Endothelial cell (in vitro differentiated cells): ENCODE results near the gene CCDC141. TPM values are rescaled to one million over a fixed set of nuclear protein-coding genes. Genes with fewer than 3 reads are reported as not detected.

Source experiments
- DNase-seq: peaks from one replicate; pipeline ENCODE4 v3.0.0; 2021; ENCODE audit warnings: low spot score
- H3K27ac Mint-ChIP-seq: one replicate; pipeline ENCODE4 v1.8.0; 2021; ENCODE audit warnings: mixed read lengths, inconsistent platforms; ENCODE audit not compliant: unreplicated experiment
- H3K27me3 Mint-ChIP-seq: one replicate; pipeline ENCODE4 v1.8.0; 2021; ENCODE audit warnings: mild to moderate bottlenecking, moderate library complexity, mixed read lengths, inconsistent platforms; ENCODE audit not compliant: unreplicated experiment
- H3K36me3 Mint-ChIP-seq: one replicate; pipeline ENCODE4 v1.8.0; 2021; ENCODE audit warnings: mild to moderate bottlenecking, low read depth, mixed read lengths, inconsistent platforms; ENCODE audit not compliant: unreplicated experiment
- H3K4me1 Mint-ChIP-seq: one replicate; pipeline ENCODE4 v1.8.0; 2021; ENCODE audit warnings: mild to moderate bottlenecking, mixed read lengths, inconsistent platforms; ENCODE audit not compliant: unreplicated experiment
- H3K4me3 Mint-ChIP-seq: one replicate; pipeline ENCODE4 v1.8.0; 2021; ENCODE audit warnings: mild to moderate bottlenecking, mixed read lengths, inconsistent platforms; ENCODE audit not compliant: unreplicated experiment
- H3K9me3 Mint-ChIP-seq: one replicate; pipeline ENCODE4 v1.8.0; 2021; ENCODE audit warnings: mixed read lengths, inconsistent platforms; ENCODE audit not compliant: unreplicated experiment
- total RNA-seq: library from RNA; stranded (reverse); fragmentation: NEBNext Ultra II Directional; extraction: Animal tissue kit (Norgen Biotek cat#: 25700); gene quantifications from one replicate; pipeline ENCODE4 v1.2.1, GENCODE V29; 2021; ENCODE audit not compliant: unreplicated experiment
- TF ChIP-seq, protein P1 (sequence below): fragments of 200-600 bp; sonication (generic); IDR thresholded peaks from one replicate; pipeline ENCODE4 v1.5.0; 2021; ENCODE audit warnings: antibody characterized with exemption; ENCODE audit not compliant: unreplicated experiment

Gene CCDC141
- total RNA-seq, 1 donor from 2014 or later = 0.67 TPM

DNA sequence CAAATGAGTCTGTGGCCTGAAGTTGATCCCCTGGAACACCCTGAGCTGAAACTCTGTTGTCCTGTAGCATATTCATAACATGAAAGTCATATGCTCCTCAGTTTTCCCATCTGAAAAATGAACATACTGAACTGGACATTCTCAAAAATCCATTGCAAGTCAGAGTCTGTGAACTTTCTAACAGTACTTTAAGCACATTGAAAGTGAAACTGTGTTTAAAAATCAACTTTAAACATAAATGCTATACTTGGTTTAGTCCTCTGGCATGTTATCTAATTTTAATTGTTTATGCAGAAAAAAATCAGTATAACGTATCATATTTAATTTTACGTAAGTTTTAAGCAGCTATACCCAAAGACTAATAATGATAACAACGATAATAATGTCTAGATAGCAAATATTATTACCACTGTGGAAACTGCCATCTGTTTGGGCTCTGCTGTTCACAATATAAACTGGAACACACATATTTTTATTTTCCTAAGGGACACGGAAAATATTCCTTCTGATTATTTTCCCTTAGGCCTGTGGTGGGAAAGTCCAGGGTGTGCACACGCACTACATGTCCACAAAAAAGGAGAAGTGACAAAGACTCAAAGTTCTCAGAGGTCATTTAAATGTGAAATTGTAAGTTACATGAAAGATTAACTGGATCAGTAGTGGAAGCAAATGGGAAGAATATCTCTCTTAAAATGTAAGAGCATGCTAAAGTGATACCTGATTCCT, 186.6 kb downstream of the CCDC141 start:
- H3K27me3 Mint-ChIP-seq = no peaks in the 10 kb centered on the region
- no peaks in the 10 kb centered on the region for H3K9me3 Mint-ChIP-seq
- no peak overlapping the region for H3K27ac Mint-ChIP-seq
- TF ChIP-seq, protein P1, sequence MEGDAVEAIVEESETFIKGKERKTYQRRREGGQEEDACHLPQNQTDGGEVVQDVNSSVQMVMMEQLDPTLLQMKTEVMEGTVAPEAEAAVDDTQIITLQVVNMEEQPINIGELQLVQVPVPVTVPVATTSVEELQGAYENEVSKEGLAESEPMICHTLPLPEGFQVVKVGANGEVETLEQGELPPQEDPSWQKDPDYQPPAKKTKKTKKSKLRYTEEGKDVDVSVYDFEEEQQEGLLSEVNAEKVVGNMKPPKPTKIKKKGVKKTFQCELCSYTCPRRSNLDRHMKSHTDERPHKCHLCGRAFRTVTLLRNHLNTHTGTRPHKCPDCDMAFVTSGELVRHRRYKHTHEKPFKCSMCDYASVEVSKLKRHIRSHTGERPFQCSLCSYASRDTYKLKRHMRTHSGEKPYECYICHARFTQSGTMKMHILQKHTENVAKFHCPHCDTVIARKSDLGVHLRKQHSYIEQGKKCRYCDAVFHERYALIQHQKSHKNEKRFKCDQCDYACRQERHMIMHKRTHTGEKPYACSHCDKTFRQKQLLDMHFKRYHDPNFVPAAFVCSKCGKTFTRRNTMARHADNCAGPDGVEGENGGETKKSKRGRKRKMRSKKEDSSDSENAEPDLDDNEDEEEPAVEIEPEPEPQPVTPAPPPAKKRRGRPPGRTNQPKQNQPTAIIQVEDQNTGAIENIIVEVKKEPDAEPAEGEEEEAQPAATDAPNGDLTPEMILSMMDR = no peak
- H3K36me3 Mint-ChIP-seq = no peaks in the 10 kb centered on the region
- peaks cover 6% of the 10 kb centered on the region for H3K4me1 Mint-ChIP-seq
- H3K4me3 Mint-ChIP-seq = no peak overlapping the region
- DNase-seq = no peak

DNA sequence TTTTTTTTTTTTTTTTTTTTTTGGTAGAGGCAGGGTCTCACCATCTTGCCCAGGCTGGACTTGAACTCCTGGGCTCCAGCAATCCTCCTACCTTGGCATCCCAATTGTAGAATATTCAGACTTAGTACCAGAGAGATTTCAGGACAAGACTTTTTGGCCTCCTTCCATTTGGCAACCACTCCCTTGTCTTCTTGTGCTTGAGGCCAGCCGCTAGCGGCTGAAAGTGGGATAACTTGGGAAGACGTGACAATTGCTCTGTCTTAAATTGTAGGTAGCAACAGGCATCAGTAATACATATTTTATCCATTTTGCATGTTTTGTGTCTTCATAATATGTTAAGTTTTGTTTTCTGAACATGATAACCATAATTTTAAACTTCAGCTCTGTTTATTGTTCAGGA, 189.4 kb downstream of the CCDC141 start:
- no peak for DNase-seq
- Mint-ChIP-seq H3K4me1 (peaks cover 6% of the 10 kb centered on the region), H3K9me3 (no peaks in the 10 kb centered on the region), H3K36me3 (no peaks in the 10 kb centered on the region), H3K27me3 (no peaks in the 10 kb centered on the region), H3K4me3 (no peak overlapping the region), H3K27ac (no peak overlapping the region)
- TF ChIP-seq, protein P1 = no peak

DNA sequence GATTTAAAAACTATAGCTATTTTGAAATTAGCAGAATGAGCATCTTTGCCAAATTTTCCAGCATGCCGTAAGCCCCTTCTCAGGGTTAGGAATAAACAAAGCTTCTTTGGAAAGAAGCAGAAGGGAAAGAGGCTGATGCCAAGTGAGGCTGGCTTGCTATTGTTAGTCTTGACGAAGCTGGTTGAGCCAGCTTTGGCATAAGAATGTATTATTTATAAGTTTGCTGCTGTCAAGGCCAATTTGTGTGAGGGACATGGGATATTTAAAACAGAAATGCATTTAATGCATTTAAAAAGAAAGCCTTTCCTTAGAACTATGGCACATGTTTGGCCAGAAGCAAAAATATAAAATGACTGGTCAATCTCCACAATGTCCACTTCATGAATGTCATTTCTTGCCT, 190.2 kb downstream of the CCDC141 start:
- Mint-ChIP-seq H3K36me3 (no peaks in the 10 kb centered on the region), H3K27me3 (no peaks in the 10 kb centered on the region), H3K9me3 (no peaks in the 10 kb centered on the region), H3K4me1 (peaks cover 6% of the 10 kb centered on the region), H3K4me3 (no peak overlapping the region), H3K27ac (no peak overlapping the region)
- TF ChIP-seq, protein P1 = no peak
- DNase-seq = no peak

DNA sequence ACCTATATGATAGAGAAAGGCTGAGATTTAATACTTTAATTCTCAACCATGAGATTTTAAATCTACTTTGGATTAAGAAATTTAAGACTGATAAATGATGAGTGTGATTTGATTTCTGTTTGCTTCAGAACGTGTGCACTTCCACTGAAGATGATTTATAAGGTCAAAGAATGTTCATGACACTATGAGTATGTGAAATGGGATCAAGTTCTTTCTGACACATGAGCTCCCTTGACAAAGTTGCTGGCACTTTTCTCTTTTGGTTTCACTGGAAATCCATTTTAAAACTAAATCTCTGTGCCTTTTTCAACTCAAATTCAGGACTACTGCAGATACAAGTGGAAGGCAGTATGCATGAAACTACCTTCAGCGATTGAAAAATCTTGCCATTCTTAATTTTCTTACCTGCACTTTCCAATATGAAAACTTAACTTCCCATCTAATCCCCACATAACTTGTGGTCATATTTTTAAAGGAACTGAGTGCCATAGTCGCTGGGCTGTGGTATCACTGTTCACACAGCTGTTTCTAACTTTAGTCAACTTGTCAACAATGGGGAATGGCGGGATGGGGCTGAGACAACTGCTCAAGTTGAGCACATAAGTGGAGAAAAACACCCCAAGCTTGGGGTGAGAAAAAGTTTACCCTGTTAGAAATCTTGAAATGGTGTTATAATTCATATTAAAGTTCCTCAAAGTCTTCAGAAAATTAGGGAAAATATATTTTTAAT, 190.9 kb downstream of the CCDC141 start:
- Mint-ChIP-seq H3K9me3 (no peaks in the 10 kb centered on the region), H3K4me1 (peaks cover 6% of the 10 kb centered on the region), H3K36me3 (no peaks in the 10 kb centered on the region), H3K4me3 (no peak overlapping the region), H3K27ac (no peak overlapping the region), H3K27me3 (no peaks in the 10 kb centered on the region)
- DNase-seq = no peak
- TF ChIP-seq, protein P1 = no peak

DNA sequence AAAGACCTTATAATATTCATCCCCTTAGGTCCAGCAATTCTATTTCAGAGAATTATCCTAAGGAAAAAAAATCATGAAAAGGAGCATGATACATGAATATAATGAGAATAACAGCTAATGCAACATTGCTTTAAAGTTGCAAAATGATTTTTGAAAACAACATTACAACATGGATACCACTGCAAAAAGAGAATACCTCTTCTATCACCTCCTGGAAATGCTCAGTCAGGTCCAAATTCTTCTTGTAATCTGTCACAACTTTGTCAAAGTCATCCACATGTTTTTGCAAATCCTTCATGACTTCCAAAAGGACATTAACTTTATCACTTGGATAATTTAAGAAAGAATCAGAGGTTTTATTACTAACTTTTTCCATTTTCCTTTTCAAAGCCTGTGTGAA, 194.8 kb downstream of the CCDC141 start:
- Mint-ChIP-seq H3K4me3 (no peak overlapping the region), H3K4me1 (no peaks in the 10 kb centered on the region), H3K27ac (no peak overlapping the region), H3K9me3 (no peaks in the 10 kb centered on the region), H3K27me3 (no peaks in the 10 kb centered on the region), H3K36me3 (no peaks in the 10 kb centered on the region)
- TF ChIP-seq, protein P1 = no peak
- no peak for DNase-seq
